Keratinocyte (primary cell): ENCODE measurements around the gene TECTB.

ENCODE experiments used
- EZH2 ChIP-seq: IDR thresholded peaks from one replicate; pipeline ENCODE4 v1.6.1; 2012; ENCODE audit warnings: inconsistent platforms, mild to moderate bottlenecking, low read length, moderate library complexity
- TF ChIP-seq, protein P1 (sequence below), 3 experiments: IDR thresholded peaks in 1 of 3; conservative IDR thresholded peaks in 1 of 3; optimal IDR thresholded peaks in 1 of 3; 2 replicates in 2 of 3; 3 replicates in 1 of 3; pipeline versions ENCODE3 to v1.5.1; 2011; ENCODE audit warnings: low read length in 3 of 3, mild to moderate bottlenecking in 3 of 3, moderate library complexity in 2 of 3, control low read depth in 1 of 3, inconsistent platforms in 1 of 3; ENCODE audit not compliant: insufficient read depth in 2 of 3; ENCODE audit errors: extremely low read depth in 1 of 3

DNA sequence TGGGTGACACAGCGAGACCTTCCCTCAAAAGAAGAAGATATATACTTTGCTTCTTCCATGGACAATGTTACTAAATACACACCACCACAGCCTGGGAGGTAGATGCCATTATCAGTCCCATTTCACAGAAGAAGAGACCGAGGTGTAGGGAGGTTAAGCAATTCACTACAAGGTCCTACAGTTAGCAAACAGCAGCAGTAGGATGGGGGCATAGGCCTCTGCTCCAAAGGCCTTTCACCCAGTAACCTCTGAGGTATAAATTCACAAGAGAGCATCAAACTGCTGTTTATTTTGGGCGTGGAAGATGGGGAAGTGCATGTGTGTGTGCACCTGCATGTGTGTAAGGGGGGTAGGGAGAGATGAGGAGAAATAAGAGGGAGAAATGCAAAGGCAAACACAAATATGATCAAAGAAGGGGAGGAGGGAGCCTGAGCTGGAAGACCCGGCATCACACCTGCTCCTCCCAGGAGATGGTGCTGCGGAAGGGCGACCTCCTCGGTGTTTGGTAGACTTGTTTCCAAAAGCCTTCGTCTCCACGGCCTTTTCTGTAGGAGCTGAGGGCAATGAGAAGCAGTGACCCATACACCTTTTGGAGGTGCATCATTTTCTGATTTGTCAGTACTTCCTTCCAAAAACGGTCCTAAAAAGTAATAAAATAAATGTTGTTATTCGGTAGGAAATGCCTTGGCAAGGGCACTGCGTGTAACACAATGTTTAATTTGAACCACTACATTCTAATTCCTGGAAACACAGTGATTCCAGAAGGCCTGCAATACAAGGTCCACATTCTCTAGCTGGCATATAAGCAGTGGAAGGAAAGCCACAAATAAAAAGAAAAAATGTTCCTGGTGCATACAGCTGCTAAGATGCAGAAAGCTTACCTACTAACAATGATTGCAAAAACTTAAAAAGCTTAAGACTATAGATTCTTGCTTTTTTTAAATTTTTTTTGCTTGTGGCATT, 64.8 kb downstream of the TECTB start:
- TF ChIP-seq, protein P1, sequence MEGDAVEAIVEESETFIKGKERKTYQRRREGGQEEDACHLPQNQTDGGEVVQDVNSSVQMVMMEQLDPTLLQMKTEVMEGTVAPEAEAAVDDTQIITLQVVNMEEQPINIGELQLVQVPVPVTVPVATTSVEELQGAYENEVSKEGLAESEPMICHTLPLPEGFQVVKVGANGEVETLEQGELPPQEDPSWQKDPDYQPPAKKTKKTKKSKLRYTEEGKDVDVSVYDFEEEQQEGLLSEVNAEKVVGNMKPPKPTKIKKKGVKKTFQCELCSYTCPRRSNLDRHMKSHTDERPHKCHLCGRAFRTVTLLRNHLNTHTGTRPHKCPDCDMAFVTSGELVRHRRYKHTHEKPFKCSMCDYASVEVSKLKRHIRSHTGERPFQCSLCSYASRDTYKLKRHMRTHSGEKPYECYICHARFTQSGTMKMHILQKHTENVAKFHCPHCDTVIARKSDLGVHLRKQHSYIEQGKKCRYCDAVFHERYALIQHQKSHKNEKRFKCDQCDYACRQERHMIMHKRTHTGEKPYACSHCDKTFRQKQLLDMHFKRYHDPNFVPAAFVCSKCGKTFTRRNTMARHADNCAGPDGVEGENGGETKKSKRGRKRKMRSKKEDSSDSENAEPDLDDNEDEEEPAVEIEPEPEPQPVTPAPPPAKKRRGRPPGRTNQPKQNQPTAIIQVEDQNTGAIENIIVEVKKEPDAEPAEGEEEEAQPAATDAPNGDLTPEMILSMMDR (optimal IDR thresholded peaks at IDR 0.05 in 1 of 3, IDR thresholded peaks at IDR 0.05 in 1 of 3, conservative IDR thresholded peaks at IDR 0.05 in 1 of 3; ENCODE audit: extremely low read depth in 1 of 3, insufficient read depth in 2 of 3, low read length in 3 of 3) = no peak
- TF ChIP-seq EZH2 = no peak
